ENCODE data around the gene LACTB. TPM values are rescaled to one million over a fixed set of nuclear protein-coding genes. Genes with fewer than 3 reads are reported as not detected.

LACTB gene
- total and polyA plus RNA-seq, 2 donors (not counting 1 experiment from before 2014, with no cell fraction given): 29.2 to 42.8 TPM

- no peak overlapping the region for H3K27ac ChIP-seq (ENCODE audit: insufficient read depth, low read length)
These were observed 36.4 kb upstream of the LACTB start for GRCh38 chr15:63085289-63085688.

DNA sequence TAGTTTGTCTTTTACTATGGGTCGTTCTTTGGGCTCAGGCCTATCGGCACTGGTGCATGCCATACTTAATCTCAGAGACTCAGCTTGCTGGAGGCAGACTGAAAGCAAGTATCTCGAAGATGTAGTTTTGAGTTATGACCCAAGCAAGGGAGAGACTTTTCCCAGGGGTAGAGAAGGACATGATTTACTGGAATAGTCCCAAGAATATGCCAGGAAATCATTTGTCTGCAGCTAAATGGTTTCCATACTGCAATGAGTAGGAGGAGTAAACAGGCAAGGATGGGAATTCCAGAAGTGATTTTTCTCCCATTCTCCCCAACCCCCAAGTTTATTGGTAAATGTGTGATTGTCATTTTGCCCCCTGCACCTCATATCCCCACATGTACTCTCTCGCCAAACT lies 35.4 kb upstream of the LACTB start:
- Histone ChIP-seq H3K4me3 (replicated peaks in 1 of 4; ENCODE audit: control extremely low read depth in 1 of 4, insufficient read depth in 1 of 4, low read depth in 3 of 4, low read length in 4 of 4) (no peak overlapping the region), H3K36me3 (ENCODE audit: control insufficient read depth, insufficient read depth, low read length) (no peaks in the 10 kb centered on the region), H3K4me1 (ENCODE audit: control insufficient read depth, extremely low read depth, insufficient read depth, low read length) (peaks cover 12% of the 10 kb centered on the region), H3K9me3 (ENCODE audit: control insufficient read depth, insufficient read depth, low read depth, low read length) (no peaks in the 10 kb centered on the region), H4K20me1 (ENCODE audit: control insufficient read depth, extremely low read depth, insufficient read depth, low read length) (no peaks in the 10 kb centered on the region), H3K9ac (ENCODE audit: insufficient read depth, low read length) (no peak overlapping the region), H3K27ac (ENCODE audit: insufficient read depth, low read length) (no peak overlapping the region), H2AFZ (ENCODE audit: low read length) (no peak overlapping the region), H3K4me2 (ENCODE audit: extremely low read depth, insufficient read depth, low read length) (no peak overlapping the region), H3K79me2 (ENCODE audit: control insufficient read depth, insufficient read depth, low read length) (no peaks in the 10 kb centered on the region), H3K27me3 (ENCODE audit: control insufficient read depth, insufficient read depth, low read length) (no peaks in the 10 kb centered on the region)
- TF ChIP-seq CTCF (conservative IDR thresholded peaks at IDR 0.05 in 1 of 2, IDR thresholded peaks at IDR 0.05 in 1 of 2; ENCODE audit: low read depth in 1 of 2, low read length in 2 of 2) (no peak), EZH2 (IDR thresholded peaks at IDR 0.05; ENCODE audit: low read length, missing control alignments) (no peak)
- DNase-seq (ENCODE audit: low read depth in 2 of 2): peak; percentile 47 to 56

More at GRCh38 chr15:63085289-63085688, 36.4 kb upstream of the LACTB start:
- H3K36me3 ChIP-seq (ENCODE audit: control insufficient read depth, insufficient read depth, low read length): no peaks in the 10 kb centered on the region
- no peak overlapping the region for H3K4me3 ChIP-seq (replicated peaks in 1 of 4; ENCODE audit: control extremely low read depth in 1 of 4, insufficient read depth in 1 of 4, low read depth in 3 of 4, low read length in 4 of 4)
- no peaks in the 10 kb centered on the region for H3K27me3 ChIP-seq (ENCODE audit: control insufficient read depth, insufficient read depth, low read length)
- no peaks in the 10 kb centered on the region for H4K20me1 ChIP-seq (ENCODE audit: control insufficient read depth, extremely low read depth, insufficient read depth, low read length)
- H2AFZ ChIP-seq (ENCODE audit: low read length): no peak overlapping the region
- no peak for DNase-seq (ENCODE audit: low read depth in 2 of 2)
- TF ChIP-seq EZH2 (IDR thresholded peaks at IDR 0.05; ENCODE audit: low read length, missing control alignments) (no peak), CTCF (conservative IDR thresholded peaks at IDR 0.05 in 1 of 2, IDR thresholded peaks at IDR 0.05 in 1 of 2; ENCODE audit: low read depth in 1 of 2, low read length in 2 of 2) (no peak)
- peaks cover 13% of the 10 kb centered on the region for H3K4me1 ChIP-seq (ENCODE audit: control insufficient read depth, extremely low read depth, insufficient read depth, low read length)
- no peaks in the 10 kb centered on the region for H3K9me3 ChIP-seq (ENCODE audit: control insufficient read depth, insufficient read depth, low read depth, low read length)
- no peak overlapping the region for H3K9ac ChIP-seq (ENCODE audit: insufficient read depth, low read length)
- H3K79me2 ChIP-seq (ENCODE audit: control insufficient read depth, insufficient read depth, low read length): no peaks in the 10 kb centered on the region
- H3K4me2 ChIP-seq (ENCODE audit: extremely low read depth, insufficient read depth, low read length): no peak overlapping the region

DNA sequence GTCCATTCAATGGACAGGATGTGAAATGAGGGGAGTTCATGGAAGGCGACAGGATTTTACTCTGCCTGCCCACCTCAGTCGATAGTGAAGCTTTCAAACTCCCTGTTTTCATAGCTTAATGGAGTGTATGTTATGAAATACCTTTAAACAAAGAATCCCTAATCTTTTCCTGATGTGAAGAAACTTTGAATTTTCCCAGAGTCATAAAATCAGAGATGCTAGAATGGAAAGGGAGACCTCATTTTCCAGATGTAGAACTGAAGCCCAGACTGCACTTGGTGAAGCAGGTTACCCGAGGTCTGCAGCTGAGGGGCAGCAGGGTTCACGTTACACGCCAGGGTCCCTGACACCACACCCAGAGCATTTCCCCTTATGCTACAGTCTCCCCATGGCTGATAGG lies 34.7 kb upstream of the LACTB start:
- H3K9ac ChIP-seq (ENCODE audit: insufficient read depth, low read length): no peak overlapping the region
- H3K79me2 ChIP-seq (ENCODE audit: control insufficient read depth, insufficient read depth, low read length): no peaks in the 10 kb centered on the region
- H3K36me3 ChIP-seq (ENCODE audit: control insufficient read depth, insufficient read depth, low read length): no peaks in the 10 kb centered on the region
- H4K20me1 ChIP-seq (ENCODE audit: control insufficient read depth, extremely low read depth, insufficient read depth, low read length): no peaks in the 10 kb centered on the region
- H3K9me3 ChIP-seq (ENCODE audit: control insufficient read depth, insufficient read depth, low read depth, low read length): no peaks in the 10 kb centered on the region
- H2AFZ ChIP-seq (ENCODE audit: low read length): no peak overlapping the region
- no peak overlapping the region for H3K4me3 ChIP-seq (replicated peaks in 1 of 4; ENCODE audit: control extremely low read depth in 1 of 4, insufficient read depth in 1 of 4, low read depth in 3 of 4, low read length in 4 of 4)
- H3K27me3 ChIP-seq (ENCODE audit: control insufficient read depth, insufficient read depth, low read length): no peaks in the 10 kb centered on the region
- no peak overlapping the region for H3K4me2 ChIP-seq (ENCODE audit: extremely low read depth, insufficient read depth, low read length)
- no peak for DNase-seq (ENCODE audit: low read depth in 2 of 2)
- H3K4me1 ChIP-seq (ENCODE audit: control insufficient read depth, extremely low read depth, insufficient read depth, low read length): peaks cover 12% of the 10 kb centered on the region
- no peak for TF ChIP-seq EZH2 (IDR thresholded peaks at IDR 0.05; ENCODE audit: low read length, missing control alignments)
- TF ChIP-seq CTCF (conservative IDR thresholded peaks at IDR 0.05 in 1 of 2, IDR thresholded peaks at IDR 0.05 in 1 of 2; ENCODE audit: low read depth in 1 of 2, low read length in 2 of 2): no peak
- H3K27ac ChIP-seq (ENCODE audit: insufficient read depth, low read length): no peak overlapping the region

Data from fibroblast of lung (primary cell).